Sigmoid colon (tissue), 3 donors: ENCODE measurements around the gene COMMD9.

Source experiments
- POLR2A ChIP-seq, 2 donors: fragments of 450-650 bp; IDR thresholded peaks; one replicate each; pipeline ENCODE4 v1.6.1; 2016; ENCODE audit warnings: antibody characterized with exemption in 2 of 2, mild to moderate bottlenecking in 2 of 2, moderate library complexity in 2 of 2
- TF ChIP-seq, protein P1 (sequence below), 4 experiments: fragments of 450-650 bp in 3 of 4; fragments of 200-600 bp in 1 of 4; IDR thresholded peaks; one replicate each; pipeline ENCODE4 v1.5.1; 2016 to 2019; ENCODE audit warnings: antibody characterized with exemption in 4 of 4, mild to moderate bottlenecking in 3 of 4, moderate library complexity in 2 of 4

DNA sequence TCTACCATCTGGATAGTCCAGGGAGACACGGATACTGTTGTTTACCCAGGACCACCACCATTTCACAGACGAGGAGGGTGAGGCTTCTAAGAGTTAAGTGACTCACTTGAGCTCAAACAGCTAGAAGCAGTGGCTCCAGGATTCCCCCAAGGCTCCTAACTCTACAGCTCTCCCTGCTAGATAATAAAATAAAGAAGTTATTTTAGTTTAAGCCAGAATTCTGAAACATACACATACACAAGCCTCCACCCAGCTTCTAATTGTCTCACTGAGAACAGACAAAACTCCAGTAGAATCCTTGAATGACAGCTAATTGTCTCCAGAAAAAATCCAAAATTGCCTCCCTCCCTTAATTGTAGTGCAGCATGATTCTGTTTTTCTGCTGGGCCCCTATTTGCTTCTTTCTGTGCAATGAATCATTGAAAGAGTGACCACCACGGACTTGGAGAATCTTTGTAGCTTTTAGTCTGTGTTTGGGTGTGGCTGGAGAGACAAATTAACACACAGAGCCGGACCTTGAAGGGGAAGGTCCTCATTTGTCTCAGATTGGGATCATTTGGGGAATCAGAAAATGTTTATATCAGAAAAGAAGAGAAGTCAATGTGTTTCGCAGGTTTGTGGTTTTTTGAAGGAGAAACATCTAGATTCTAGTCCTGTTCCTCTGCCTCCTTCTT, 64.9 kb downstream of the COMMD9 start:
- TF ChIP-seq, protein P1, sequence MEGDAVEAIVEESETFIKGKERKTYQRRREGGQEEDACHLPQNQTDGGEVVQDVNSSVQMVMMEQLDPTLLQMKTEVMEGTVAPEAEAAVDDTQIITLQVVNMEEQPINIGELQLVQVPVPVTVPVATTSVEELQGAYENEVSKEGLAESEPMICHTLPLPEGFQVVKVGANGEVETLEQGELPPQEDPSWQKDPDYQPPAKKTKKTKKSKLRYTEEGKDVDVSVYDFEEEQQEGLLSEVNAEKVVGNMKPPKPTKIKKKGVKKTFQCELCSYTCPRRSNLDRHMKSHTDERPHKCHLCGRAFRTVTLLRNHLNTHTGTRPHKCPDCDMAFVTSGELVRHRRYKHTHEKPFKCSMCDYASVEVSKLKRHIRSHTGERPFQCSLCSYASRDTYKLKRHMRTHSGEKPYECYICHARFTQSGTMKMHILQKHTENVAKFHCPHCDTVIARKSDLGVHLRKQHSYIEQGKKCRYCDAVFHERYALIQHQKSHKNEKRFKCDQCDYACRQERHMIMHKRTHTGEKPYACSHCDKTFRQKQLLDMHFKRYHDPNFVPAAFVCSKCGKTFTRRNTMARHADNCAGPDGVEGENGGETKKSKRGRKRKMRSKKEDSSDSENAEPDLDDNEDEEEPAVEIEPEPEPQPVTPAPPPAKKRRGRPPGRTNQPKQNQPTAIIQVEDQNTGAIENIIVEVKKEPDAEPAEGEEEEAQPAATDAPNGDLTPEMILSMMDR (IDR thresholded peaks at IDR 0.05) = no peak
- no peak for TF ChIP-seq POLR2A (IDR thresholded peaks at IDR 0.05)
